NCI-H526 (cell line): ENCODE measurements around the gene FKBP5.
"Not testable (repeated sequence)": the region's sequence is repeated elsewhere in the genome, so short reads cannot be mapped to it uniquely, and the experiment has no call there.

Experiments used
- DNase-seq, 2 experiments: peaks; one replicate each; lab custom pipeline; 2025; lab: John Stamatoyannopoulos, UW

FKBP5 gene

GRCh38 chr6:35688605-35689322 is at the start of gene FKBP5:
Gene FKBP5 (minus strand): TSS chr6:35688915. CDS start chr6:35642824, 46,091 bp downstream.
- DNase-seq = peak; percentile 65 to 95

- DNase-seq = peak; percentile 82 to 88
Measured at GRCh38 chr6:35737413-35738211, 48.9 kb upstream of the FKBP5 start.

GRCh38 chr6:35736982-35737412 is 48.3 kb upstream of the FKBP5 start, which contains the start of gene ARMC12:
Gene ARMC12 (plus strand): TSS chr6:35737032. CDS start chr6:35737109, 77 bp downstream.
- no peak for DNase-seq

DNA sequence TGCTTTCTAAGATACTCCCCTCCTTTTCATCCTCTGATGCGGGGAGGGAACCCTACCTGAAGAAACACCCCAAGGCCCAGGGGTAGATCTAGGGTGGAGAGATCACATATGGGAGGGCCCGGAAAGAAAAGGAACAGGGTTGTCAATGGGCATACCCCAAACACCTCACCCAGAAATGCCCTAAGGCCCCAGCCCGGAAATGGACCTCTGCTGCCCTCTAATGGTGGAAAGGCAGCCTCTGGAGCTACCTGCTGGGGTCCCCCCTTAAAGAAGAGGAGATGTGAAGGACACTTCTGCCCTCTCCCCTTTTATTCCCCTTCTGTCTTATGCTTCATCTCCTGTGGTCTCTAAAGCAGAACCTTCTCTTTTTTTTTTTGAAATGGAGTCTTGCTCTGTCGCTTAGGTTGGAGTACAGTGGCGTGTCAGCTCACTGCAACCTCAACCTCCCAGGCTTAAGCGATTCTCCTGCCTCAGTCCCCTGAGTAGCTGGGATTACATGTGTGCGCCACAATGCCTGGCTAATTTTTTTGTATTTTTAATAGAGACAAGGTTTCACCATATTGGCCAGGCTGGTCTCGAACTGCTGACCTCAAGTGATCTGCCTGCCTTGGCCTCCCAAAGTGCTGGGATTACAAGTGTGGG is 47.7 kb upstream of the FKBP5 start:
- DNase-seq = peak; percentile 47 to 79

DNA sequence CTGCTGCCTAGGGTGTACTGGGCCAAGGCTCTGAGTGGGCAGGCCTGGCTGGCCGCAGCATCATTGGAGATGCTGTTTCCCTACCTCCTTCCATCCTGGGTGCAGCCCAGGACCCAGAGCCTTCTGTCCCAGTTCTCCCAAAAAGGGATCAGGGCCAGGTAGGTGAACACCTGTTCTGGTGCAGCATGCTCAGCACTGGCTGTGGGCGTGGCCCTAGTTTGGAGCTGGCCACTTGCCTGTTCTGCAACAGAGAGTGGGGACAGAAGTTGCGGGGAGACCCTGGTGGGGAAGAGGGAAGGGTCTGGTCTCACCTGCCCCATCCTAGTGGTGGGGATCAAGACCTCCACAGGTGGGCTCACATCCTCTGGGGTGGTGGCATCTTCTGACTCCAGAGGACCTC is 46.7 kb upstream of the FKBP5 start:
- no peak for DNase-seq

GRCh38 chr6:35734319-35734718 is 45.6 kb upstream of the FKBP5 start:
- not testable (repeated sequence) for DNase-seq

DNA sequence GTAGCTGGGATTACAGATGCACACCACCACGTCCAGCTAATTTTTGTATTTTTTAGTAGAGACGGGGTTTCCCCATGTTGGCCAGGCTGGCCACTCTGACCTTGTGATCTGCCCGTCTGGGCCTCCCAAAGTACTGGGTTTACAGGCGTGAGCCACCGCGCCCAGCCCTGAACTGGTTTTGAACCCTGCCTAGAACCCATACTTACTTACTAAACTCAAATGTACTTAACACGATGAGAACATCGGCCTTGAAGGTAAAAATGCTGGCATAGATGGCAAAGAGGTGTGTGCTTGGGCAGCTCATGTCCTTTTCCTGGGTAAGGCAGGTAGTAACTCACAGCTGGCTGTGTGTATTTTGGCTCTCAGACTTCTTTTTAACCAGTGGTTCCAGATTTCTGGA is 44.9 kb upstream of the FKBP5 start:
- DNase-seq = no peak

- peak; percentile 67 to 91 for DNase-seq
Measured at GRCh38 chr6:35731736-35732532, 43.2 kb upstream of the FKBP5 start.

DNA sequence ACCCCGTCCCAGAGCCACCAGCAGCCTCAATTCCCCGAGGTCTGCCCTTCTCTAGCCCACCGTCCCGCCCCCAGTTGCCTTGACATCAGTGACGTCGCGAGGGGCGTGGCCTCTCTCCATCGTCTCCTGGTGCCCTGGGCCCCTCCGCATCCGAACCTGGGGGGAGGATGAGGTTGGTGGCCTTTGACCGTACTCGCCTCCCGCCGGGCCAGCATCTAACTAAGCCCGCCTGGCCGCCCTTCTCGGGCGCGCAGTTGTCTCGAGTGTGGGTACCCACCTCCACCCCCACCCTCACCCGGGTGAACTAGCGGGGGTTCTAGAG is 42.7 kb upstream of the FKBP5 start:
- DNase-seq = peak; percentile 68 to 93

GRCh38 chr6:35730745-35731413 is 42.2 kb upstream of the FKBP5 start:
- DNase-seq = no peak

DNA sequence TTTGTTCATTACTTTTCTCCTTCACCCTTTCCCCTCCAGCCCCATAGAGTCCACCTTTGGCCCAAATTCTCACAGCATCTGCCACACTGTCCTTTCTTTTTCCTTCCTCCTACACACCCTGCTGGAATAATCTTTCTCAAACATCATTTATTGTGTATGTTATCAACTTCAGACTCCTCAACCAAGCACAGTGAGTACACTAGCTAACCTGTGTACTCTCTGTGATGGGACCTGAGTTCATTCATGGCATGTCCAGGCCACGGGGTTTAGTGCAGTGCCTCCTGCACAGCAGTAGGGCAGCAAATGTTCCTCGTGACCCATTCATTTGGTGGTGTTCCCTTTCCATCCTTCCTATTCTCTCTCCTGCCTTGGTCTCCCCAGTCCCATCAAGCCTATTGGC is 41.0 kb upstream of the FKBP5 start:
- DNase-seq = no peak

GRCh38 chr6:35728683-35729678 is 40.3 kb upstream of the FKBP5 start:
- DNase-seq = peak in 1 of 2 experiments; percentile 52

DNA sequence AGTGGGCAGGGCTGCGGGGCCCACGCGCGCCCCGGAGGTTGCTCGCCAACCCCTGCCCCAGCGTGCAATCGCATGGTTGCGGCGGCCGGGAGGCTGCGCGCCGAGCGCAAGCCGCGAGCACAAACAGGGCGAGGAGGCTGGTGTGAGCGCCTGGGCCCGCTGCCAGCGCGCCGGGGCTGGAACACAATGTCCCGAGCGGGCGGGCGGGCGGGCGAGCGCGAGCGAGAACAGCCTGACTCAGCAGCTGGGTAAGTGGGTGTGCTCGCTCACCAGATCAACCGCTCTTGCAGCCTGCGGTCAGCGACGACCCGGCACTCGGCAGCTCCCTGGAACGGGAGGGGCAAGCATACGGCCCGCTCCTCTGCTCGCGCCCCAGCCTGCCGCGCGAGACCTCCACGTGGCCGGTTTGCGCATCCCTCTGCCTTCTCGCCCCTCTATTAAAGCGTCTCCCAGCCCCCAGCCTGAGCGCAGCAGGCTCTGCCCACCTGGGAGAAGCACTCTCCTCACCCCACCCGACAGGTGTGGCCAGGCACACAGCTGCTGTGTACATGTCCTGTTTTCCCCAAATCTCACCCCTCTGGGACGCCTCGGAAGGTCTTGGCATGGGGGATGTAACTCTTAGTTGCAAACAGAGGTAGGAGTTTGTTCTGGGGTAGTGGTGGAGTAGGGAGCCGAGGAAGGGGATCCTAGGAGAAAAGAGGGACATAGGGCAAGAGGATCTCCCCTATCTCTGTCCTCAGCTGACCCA is 39.4 kb upstream of the FKBP5 start:
- peak; percentile 58 to 83 for DNase-seq

DNA sequence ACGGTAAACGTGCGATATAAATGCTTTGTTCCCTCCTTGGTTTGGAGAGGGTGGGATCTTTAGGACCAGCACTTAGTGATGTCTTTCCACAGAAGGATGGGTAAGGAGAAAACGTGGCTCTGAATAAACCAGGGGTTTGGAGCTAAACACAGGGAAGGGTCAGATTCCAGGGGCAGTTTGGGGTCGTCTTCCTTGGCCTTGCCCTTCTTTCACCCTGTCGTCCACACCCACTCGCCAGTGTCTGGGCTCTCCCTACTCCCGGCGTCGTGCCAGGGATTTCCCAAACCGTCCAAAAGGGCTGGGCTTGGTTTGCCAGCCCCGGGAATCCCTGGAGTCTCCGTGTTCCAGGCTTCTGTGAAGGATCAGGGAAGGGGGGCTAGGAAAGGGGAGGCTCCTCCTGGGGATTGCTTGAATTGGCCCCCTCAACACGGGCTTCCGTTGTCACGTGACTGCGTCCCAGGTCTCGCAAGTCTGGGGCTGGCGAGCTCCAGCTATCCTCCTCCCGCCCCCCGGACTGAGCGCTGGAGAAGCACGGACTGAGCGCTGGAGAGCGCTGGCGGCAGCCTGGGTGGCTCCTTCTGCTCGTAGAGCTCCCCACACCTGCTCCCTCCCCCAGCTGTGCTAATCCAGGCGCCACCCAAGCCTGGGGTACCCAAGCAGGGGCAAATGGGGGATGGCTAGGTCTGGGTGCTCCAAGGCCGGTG is 38.7 kb upstream of the FKBP5 start:
- DNase-seq = peak; percentile 66 to 82

- peak in 1 of 2 experiments; percentile 14 for DNase-seq
Measured at GRCh38 chr6:35725721-35726438, 37.2 kb upstream of the FKBP5 start.

GRCh38 chr6:35725081-35725708 is 36.5 kb upstream of the FKBP5 start:
- DNase-seq = no peak

GRCh38 chr6:35724471-35724870 is 35.8 kb upstream of the FKBP5 start:
- no peak for DNase-seq

- DNase-seq = no peak
Measured at GRCh38 chr6:35724059-35724458, 35.3 kb upstream of the FKBP5 start.
